WTC11 (cell line): ENCODE results near the gene TANGO6. TPM values are rescaled to one million over a fixed set of nuclear protein-coding genes. Genes with fewer than 3 reads are reported as not detected.

ENCODE experiments used
- ATAC-seq: fragments of 200-7000 bp; cut with Tn5 transposase; 2 replicates; pipeline ENCODE4 v1.10.0; 2021; ENCODE audit warnings: mild to moderate bottlenecking, moderate library complexity
- CTCF ChIA-PET: fragments of 300-600 bp; sonication (Branson Sonifier 250); formaldehyde crosslinking; loops from one replicate; lab custom pipeline; 2021; ENCODE audit warnings: antibody characterized with exemption; lab: Charles Lee
- POLR2A ChIA-PET: fragments of 350-600 bp; sonication (Branson Sonifier 250); formaldehyde crosslinking; loops from one replicate; lab custom pipeline; 2021; ENCODE audit warnings: antibody characterized with exemption; lab: Charles Lee
- DNase-seq: peaks from one replicate; pipeline ENCODE4 v3.0.0; 2021; ENCODE audit warnings: low spot score
- H3K27ac Mint-ChIP-seq: 2 replicates; pipeline ENCODE4 v1.8.0; 2021; ENCODE audit warnings: mixed read lengths
- H3K27me3 Mint-ChIP-seq: 2 replicates; pipeline ENCODE4 v1.8.0; 2021; ENCODE audit warnings: low read depth, mild to moderate bottlenecking, moderate library complexity, mixed read lengths
- H3K36me3 Mint-ChIP-seq: 2 replicates; pipeline ENCODE4 v1.8.0; 2021; ENCODE audit warnings: mixed read lengths
- H3K4me1 Mint-ChIP-seq: 2 replicates; pipeline ENCODE4 v1.8.0; 2022; ENCODE audit warnings: mixed read lengths
- H3K4me3 Mint-ChIP-seq: 2 replicates; pipeline ENCODE4 v1.8.0; 2021; ENCODE audit warnings: mild to moderate bottlenecking, moderate library complexity, mixed read lengths
- H3K9me3 Mint-ChIP-seq: 2 replicates; pipeline ENCODE4 v1.8.0; 2021; ENCODE audit warnings: mixed read lengths
- FOXK1 ChIP-seq: sonication (generic); formaldehyde crosslinking; IDR thresholded peaks from 2 replicates; pipeline ENCODE4 v1.8.0; 2022; ENCODE audit warnings: mild to moderate bottlenecking, moderate library complexity, missing genetic modification reagents
- GABPB1 ChIP-seq: sonication (generic); formaldehyde crosslinking; IDR thresholded peaks from 2 replicates; pipeline ENCODE4 v1.8.1; 2023; ENCODE audit warnings: mild to moderate bottlenecking, missing genetic modification reagents
- MYBL2 ChIP-seq: sonication (generic); formaldehyde crosslinking; IDR thresholded peaks from 2 replicates; pipeline ENCODE4 v1.8.1; 2023; ENCODE audit warnings: mild to moderate bottlenecking, moderate library complexity, missing genetic modification reagents
- NFE2L1 ChIP-seq: sonication (generic); formaldehyde crosslinking; IDR thresholded peaks from 2 replicates; pipeline ENCODE4 v1.8.1; 2023; ENCODE audit warnings: missing genetic modification reagents
- NR2C2 ChIP-seq: sonication (generic); formaldehyde crosslinking; IDR thresholded peaks from 2 replicates; pipeline ENCODE4 v1.8.0; 2022; ENCODE audit warnings: mild to moderate bottlenecking, missing genetic modification reagents
- PRRX2 ChIP-seq: fragments of 250-450 bp; sonication (Bioruptor Pico); IDR thresholded peaks from 2 replicates; pipeline ENCODE4 v1.8.0; 2021; ENCODE audit warnings: mild to moderate bottlenecking
- RORB ChIP-seq: fragments of 250-450 bp; sonication (Bioruptor Pico); IDR thresholded peaks from 2 replicates; pipeline ENCODE4 v1.9.0; 2021; ENCODE audit warnings: mild to moderate bottlenecking
- SOX15 ChIP-seq: fragments of 250-450 bp; sonication (Bioruptor Pico); IDR thresholded peaks from 2 replicates; pipeline ENCODE4 v1.9.0; 2021; ENCODE audit warnings: mild to moderate bottlenecking
- TCF7 ChIP-seq: sonication (generic); formaldehyde crosslinking; IDR thresholded peaks from 2 replicates; pipeline ENCODE4 v1.8.0; 2022; ENCODE audit warnings: mild to moderate bottlenecking, low read depth, missing genetic modification reagents, moderate library complexity
- TP53 ChIP-seq: sonication (generic); formaldehyde crosslinking; IDR thresholded peaks from 2 replicates; pipeline ENCODE4 v1.8.1; 2023; ENCODE audit warnings: mild to moderate bottlenecking, missing genetic modification reagents
- ZBTB21 ChIP-seq: sonication (generic); formaldehyde crosslinking; IDR thresholded peaks from 2 replicates; pipeline ENCODE4 v1.8.1; 2023; ENCODE audit warnings: mild to moderate bottlenecking, missing genetic modification reagents, borderline replicate concordance
- ZNF416 ChIP-seq: fragments of 250-450 bp; sonication (Bioruptor Pico); IDR thresholded peaks from 2 replicates; pipeline ENCODE4 v1.9.0; 2021; ENCODE audit warnings: mild to moderate bottlenecking, inconsistent platforms
- total RNA-seq: library from RNA; stranded (reverse); gene quantifications from 3 replicates; pipeline ENCODE4 v1.2.3, GENCODE V29; 2021
- TF ChIP-seq, protein P1 (sequence below): sonication (generic); formaldehyde crosslinking; IDR thresholded peaks from 2 replicates; pipeline ENCODE4 v1.8.1; 2022; ENCODE audit warnings: missing genetic modification reagents, borderline replicate concordance
- TF ChIP-seq, protein P2 (sequence below): fragments of 250-450 bp; sonication (Bioruptor Pico); IDR thresholded peaks from 2 replicates; pipeline ENCODE4 v1.9.0; 2021; ENCODE audit warnings: mild to moderate bottlenecking, borderline replicate concordance
- TF ChIP-seq, protein P3 (sequence below): sonication (generic); formaldehyde crosslinking; conservative IDR thresholded peaks from 2 replicates; pipeline ENCODE4 v1.8.1; 2023; ENCODE audit warnings: mild to moderate bottlenecking, low read depth, missing genetic modification reagents, moderate library complexity
- TF ChIP-seq, protein P4 (sequence below): sonication (generic); formaldehyde crosslinking; IDR thresholded peaks from 2 replicates; pipeline ENCODE4 v1.8.1; 2023; ENCODE audit warnings: mild to moderate bottlenecking, missing genetic modification reagents
- TF ChIP-seq, protein P5 (sequence below): sonication (generic); formaldehyde crosslinking; IDR thresholded peaks from 2 replicates; pipeline ENCODE4 v1.8.0; 2022; ENCODE audit warnings: mild to moderate bottlenecking, missing genetic modification reagents
- TF ChIP-seq, protein P6 (sequence below): fragments of 200-600 bp; IDR thresholded peaks from 2 replicates; pipeline ENCODE4 v1.8.0; 2022; ENCODE audit warnings: antibody characterized with exemption
- TF ChIP-seq, protein P7 (sequence below): sonication (generic); formaldehyde crosslinking; IDR thresholded peaks from 2 replicates; pipeline ENCODE4 v1.8.1; 2022; ENCODE audit warnings: low read depth, missing genetic modification reagents, borderline replicate concordance

Gene TANGO6
- total RNA-seq, 1 experiment from 2014 or later: 15.6 TPM

DNA sequence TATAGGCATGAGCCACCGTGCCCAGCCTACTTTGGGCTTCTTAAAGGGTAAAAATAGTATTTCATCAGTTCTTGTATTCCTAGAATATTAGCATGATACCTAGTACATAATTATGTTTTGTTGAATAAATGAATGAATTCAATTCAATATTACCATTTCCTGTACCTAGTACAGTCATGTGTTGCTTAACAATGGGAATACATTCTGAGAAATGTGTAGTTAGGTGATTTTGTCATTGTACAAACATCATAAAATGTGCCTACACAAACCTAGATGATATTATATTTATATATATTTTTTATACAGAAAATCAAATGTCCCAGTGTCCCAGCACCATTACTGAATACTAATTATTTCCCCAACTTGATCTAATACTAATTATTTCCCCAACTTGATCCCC lies 176.5 kb downstream of the TANGO6 start:
- TF ChIP-seq NFE2L1 (CRISPR knock-in tag): no peak
- TF ChIP-seq RORB (CRISPR knock-in tag): no peak
- no peak for TF ChIP-seq PRRX2 (CRISPR knock-in tag)
- no peak for TF ChIP-seq SOX15 (CRISPR knock-in tag)
- TF ChIP-seq GABPB1 (CRISPR knock-in tag): no peak
- no peak for TF ChIP-seq MYBL2
- TF ChIP-seq TCF7 (CRISPR knock-in tag): no peak
- TF ChIP-seq, protein P1, sequence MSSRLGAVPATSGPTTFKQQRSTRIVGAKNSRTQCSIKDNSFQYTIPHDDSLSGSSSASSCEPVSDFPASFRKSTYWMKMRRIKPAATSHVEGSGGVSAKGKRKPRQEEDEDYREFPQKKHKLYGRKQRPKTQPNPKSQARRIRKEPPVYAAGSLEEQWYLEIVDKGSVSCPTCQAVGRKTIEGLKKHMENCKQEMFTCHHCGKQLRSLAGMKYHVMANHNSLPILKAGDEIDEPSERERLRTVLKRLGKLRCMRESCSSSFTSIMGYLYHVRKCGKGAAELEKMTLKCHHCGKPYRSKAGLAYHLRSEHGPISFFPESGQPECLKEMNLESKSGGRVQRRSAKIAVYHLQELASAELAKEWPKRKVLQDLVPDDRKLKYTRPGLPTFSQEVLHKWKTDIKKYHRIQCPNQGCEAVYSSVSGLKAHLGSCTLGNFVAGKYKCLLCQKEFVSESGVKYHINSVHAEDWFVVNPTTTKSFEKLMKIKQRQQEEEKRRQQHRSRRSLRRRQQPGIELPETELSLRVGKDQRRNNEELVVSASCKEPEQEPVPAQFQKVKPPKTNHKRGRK (CRISPR knock-in tag): no peak
- TF ChIP-seq, protein P2, sequence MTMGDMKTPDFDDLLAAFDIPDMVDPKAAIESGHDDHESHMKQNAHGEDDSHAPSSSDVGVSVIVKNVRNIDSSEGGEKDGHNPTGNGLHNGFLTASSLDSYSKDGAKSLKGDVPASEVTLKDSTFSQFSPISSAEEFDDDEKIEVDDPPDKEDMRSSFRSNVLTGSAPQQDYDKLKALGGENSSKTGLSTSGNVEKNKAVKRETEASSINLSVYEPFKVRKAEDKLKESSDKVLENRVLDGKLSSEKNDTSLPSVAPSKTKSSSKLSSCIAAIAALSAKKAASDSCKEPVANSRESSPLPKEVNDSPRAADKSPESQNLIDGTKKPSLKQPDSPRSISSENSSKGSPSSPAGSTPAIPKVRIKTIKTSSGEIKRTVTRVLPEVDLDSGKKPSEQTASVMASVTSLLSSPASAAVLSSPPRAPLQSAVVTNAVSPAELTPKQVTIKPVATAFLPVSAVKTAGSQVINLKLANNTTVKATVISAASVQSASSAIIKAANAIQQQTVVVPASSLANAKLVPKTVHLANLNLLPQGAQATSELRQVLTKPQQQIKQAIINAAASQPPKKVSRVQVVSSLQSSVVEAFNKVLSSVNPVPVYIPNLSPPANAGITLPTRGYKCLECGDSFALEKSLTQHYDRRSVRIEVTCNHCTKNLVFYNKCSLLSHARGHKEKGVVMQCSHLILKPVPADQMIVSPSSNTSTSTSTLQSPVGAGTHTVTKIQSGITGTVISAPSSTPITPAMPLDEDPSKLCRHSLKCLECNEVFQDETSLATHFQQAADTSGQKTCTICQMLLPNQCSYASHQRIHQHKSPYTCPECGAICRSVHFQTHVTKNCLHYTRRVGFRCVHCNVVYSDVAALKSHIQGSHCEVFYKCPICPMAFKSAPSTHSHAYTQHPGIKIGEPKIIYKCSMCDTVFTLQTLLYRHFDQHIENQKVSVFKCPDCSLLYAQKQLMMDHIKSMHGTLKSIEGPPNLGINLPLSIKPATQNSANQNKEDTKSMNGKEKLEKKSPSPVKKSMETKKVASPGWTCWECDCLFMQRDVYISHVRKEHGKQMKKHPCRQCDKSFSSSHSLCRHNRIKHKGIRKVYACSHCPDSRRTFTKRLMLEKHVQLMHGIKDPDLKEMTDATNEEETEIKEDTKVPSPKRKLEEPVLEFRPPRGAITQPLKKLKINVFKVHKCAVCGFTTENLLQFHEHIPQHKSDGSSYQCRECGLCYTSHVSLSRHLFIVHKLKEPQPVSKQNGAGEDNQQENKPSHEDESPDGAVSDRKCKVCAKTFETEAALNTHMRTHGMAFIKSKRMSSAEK: no peak
- no peak for TF ChIP-seq NR2C2 (CRISPR knock-in tag)
- TF ChIP-seq, protein P3, sequence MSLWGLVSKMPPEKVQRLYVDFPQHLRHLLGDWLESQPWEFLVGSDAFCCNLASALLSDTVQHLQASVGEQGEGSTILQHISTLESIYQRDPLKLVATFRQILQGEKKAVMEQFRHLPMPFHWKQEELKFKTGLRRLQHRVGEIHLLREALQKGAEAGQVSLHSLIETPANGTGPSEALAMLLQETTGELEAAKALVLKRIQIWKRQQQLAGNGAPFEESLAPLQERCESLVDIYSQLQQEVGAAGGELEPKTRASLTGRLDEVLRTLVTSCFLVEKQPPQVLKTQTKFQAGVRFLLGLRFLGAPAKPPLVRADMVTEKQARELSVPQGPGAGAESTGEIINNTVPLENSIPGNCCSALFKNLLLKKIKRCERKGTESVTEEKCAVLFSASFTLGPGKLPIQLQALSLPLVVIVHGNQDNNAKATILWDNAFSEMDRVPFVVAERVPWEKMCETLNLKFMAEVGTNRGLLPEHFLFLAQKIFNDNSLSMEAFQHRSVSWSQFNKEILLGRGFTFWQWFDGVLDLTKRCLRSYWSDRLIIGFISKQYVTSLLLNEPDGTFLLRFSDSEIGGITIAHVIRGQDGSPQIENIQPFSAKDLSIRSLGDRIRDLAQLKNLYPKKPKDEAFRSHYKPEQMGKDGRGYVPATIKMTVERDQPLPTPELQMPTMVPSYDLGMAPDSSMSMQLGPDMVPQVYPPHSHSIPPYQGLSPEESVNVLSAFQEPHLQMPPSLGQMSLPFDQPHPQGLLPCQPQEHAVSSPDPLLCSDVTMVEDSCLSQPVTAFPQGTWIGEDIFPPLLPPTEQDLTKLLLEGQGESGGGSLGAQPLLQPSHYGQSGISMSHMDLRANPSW (CRISPR knock-in tag): no peak
- TF ChIP-seq, protein P4, sequence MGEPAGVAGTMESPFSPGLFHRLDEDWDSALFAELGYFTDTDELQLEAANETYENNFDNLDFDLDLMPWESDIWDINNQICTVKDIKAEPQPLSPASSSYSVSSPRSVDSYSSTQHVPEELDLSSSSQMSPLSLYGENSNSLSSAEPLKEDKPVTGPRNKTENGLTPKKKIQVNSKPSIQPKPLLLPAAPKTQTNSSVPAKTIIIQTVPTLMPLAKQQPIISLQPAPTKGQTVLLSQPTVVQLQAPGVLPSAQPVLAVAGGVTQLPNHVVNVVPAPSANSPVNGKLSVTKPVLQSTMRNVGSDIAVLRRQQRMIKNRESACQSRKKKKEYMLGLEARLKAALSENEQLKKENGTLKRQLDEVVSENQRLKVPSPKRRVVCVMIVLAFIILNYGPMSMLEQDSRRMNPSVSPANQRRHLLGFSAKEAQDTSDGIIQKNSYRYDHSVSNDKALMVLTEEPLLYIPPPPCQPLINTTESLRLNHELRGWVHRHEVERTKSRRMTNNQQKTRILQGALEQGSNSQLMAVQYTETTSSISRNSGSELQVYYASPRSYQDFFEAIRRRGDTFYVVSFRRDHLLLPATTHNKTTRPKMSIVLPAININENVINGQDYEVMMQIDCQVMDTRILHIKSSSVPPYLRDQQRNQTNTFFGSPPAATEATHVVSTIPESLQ (CRISPR knock-in tag): no peak
- no peak for TF ChIP-seq TP53
- TF ChIP-seq, protein P5, sequence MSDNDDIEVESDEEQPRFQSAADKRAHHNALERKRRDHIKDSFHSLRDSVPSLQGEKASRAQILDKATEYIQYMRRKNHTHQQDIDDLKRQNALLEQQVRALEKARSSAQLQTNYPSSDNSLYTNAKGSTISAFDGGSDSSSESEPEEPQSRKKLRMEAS (CRISPR knock-in tag): no peak
- TF ChIP-seq ZNF416 (CRISPR knock-in tag): no peak
- TF ChIP-seq, protein P6, sequence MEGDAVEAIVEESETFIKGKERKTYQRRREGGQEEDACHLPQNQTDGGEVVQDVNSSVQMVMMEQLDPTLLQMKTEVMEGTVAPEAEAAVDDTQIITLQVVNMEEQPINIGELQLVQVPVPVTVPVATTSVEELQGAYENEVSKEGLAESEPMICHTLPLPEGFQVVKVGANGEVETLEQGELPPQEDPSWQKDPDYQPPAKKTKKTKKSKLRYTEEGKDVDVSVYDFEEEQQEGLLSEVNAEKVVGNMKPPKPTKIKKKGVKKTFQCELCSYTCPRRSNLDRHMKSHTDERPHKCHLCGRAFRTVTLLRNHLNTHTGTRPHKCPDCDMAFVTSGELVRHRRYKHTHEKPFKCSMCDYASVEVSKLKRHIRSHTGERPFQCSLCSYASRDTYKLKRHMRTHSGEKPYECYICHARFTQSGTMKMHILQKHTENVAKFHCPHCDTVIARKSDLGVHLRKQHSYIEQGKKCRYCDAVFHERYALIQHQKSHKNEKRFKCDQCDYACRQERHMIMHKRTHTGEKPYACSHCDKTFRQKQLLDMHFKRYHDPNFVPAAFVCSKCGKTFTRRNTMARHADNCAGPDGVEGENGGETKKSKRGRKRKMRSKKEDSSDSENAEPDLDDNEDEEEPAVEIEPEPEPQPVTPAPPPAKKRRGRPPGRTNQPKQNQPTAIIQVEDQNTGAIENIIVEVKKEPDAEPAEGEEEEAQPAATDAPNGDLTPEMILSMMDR: no peak
- TF ChIP-seq, protein P7, sequence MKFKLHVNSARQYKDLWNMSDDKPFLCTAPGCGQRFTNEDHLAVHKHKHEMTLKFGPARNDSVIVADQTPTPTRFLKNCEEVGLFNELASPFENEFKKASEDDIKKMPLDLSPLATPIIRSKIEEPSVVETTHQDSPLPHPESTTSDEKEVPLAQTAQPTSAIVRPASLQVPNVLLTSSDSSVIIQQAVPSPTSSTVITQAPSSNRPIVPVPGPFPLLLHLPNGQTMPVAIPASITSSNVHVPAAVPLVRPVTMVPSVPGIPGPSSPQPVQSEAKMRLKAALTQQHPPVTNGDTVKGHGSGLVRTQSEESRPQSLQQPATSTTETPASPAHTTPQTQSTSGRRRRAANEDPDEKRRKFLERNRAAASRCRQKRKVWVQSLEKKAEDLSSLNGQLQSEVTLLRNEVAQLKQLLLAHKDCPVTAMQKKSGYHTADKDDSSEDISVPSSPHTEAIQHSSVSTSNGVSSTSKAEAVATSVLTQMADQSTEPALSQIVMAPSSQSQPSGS: no peak
- no peak for TF ChIP-seq FOXK1 (CRISPR knock-in tag)
- no peak for TF ChIP-seq ZBTB21
- no peak overlapping the region for H3K27ac Mint-ChIP-seq
- H3K9me3 Mint-ChIP-seq: no peaks in the 10 kb centered on the region
- H3K27me3 Mint-ChIP-seq: no peaks in the 10 kb centered on the region
- no peaks in the 10 kb centered on the region for H3K4me1 Mint-ChIP-seq
- H3K4me3 Mint-ChIP-seq: no peak overlapping the region
- POLR2A ChIA-PET: no interaction called here
- no peaks in the 10 kb centered on the region for H3K36me3 Mint-ChIP-seq
- DNase-seq: no peak
- ATAC-seq: no peak
- CTCF ChIA-PET: no interaction called here
